Stimulated activated CD8-positive, alpha-beta memory T cell treated with anti-CD3 and anti-CD28 coated beads, Interleukin-2, amount 100 ng/mL, for 48 hours (primary cell): ENCODE data around the gene CFD.

ENCODE experiments used
- DNase-seq, 2 donors: peaks; one replicate each; pipeline ENCODE4 v3.0.0-alpha.2; 2020; ENCODE audit warnings: low read depth in 2 of 2

The CFD gene

DNA sequence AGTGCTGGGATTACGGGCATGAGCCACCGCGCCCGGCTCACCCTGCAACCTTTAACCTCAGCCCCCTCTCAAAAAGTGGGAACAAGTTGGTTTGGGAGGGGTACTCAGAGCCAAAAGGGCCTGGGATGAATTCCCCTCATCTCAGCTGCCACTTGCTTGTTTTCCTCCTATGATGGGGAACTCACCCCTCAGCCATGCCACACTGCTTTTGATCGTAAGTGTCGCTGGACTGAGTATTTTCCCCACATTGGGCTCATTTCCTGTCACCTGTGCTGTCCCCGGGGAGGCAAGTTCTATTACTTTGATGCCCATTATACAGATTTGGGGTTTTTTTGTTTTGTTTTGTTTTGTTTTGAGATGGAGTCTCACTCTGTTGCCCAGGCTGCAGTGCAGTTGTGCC lies 47.0 kb downstream of the CFD start:
- no peak for DNase-seq

DNA sequence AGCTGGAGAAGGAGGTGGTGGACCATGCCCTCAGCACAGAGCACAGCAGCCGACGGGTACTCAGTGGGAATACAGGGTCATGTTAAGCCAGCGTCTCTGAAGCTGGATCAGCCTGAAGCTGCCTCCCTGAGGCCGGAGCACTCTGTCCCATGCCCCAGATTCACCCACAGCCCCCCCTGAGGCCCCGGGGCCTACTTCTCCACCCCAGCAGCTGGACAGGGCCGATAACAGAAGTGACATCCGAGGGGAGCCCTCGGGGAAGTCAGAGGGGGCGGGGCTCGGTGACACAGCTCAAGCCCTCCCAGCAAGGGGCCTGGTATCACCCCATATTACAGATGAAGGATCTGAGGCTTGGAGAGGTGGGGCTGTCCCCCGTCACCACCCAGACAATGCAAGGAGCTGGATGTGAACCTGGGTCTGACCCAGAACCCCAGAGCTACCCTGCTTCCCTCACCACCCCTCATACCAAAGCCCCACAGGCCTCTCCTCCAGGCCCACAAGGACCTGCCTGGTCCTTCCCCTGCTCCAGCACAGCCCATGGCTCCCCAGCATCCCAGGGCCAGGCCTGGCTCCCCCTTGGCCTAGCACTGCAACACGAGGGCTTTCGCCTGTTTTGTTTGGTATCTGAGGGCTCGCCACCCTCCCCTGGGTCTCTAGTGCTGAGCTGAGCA lies 47.9 kb downstream of the CFD start:
- DNase-seq = no peak

DNA sequence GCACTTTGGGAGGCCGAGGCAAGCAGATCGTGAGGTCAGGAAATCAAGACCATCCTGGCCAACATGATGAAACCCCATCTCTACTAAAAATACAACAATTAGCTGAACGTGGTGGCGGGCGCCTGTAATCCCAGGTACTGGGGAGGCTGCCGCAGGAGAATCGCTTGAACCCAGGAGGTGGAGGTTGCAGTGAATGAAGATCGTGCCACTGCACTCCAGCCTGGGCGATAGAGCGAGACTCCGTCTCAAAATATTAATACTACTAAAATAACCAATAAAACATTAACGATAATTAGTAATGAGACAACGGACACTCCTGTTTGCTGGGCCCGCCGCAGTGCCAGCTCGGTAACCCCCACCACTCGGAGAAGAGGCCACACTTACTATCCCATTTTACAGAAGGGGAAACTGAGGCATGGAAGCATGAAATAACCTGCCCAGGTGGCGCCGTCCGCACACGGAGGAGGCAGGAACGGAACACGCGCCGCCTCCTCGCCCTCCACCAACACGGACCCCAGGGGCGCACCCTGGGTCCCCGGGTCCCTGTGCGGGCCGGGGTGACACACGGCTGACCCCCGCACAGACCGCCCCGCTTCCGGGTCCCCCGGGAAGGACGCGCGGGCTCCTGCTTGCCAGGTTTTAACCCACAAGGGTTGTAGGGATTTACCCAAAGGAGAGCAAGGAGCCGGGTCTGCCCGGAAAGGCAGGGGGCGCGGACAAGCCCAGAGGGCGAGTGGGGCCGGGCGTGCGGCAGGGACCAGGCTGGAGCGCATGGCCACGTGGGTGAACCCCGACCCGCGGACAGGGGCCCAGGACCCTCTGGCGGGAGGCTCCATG lies 52.0 kb downstream of the CFD start:
- DNase-seq = no peak

- DNase-seq = no peak
Observed at GRCh38 chr19:912181-913079, 53.0 kb downstream of the CFD start.
